HL-60/S4 treated with phorbol 12-myristate 13-acetate at 8.2 ng/mL for 4 days and 3 days (cell line): ENCODE data around the gene NDUFB11.

ENCODE experiments used
- in situ Hi-C: fragments of 300-500 bp; cut with MboI; formaldehyde crosslinking; loops from 2 replicates; pipeline ENCODE4 v1.15.0; 2022; ENCODE audit warnings: low sequenced_read_pairs

Gene NDUFB11

DNA sequence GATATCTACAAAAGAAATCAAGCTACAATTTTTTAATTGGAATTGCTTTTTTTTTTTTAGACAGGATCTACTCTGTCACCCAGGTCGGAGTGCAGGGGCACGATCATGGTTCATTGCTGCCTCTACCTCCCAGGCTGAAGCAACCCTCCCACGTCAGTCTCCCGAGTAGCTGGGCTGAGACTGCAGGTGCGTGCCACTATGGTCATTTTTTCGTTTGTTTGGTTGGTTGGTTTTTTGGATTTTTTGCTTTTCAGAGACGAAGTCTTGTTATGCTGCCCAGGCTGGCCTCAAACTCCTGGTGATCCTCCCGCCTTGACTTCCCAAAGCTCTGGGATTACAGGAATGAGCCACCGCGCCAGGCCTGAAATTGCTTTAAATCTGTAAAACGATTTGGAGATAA, 50.6 kb downstream of the NDUFB11 start:
- in situ Hi-C loops = no loop called here

DNA sequence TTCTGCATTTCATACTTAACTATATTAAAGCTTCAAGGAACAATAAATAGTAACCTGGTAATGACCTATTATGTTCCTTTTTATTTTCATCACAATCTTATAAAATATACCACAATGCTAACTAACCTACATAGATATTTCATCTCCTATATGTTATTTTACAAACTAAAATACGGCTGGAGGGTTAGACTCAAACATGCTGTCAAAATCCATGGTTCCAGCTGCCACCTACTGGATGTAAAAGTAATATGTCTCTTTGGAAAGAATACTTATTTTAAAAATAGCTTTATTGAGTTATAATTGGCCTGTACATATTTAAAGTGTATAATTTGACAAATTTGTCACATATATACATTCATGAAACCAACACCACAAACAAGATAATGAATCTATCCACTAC, 51.3 kb downstream of the NDUFB11 start:
- in situ Hi-C loops = no loop called here
